HUES64 (cell line): ENCODE results near the gene PILRA.

Experiments
- H3K27ac ChIP-seq: 2 replicates; pipeline ENCODE4 v1.7.0; 2013; ENCODE audit warnings: low read depth, low read length, inconsistent platforms
- H3K27me3 ChIP-seq: 2 replicates; pipeline ENCODE4 v1.6.1; 2013; ENCODE audit warnings: mild to moderate bottlenecking, low read length; ENCODE audit not compliant: insufficient read depth
- H3K36me3 ChIP-seq: 2 replicates; pipeline ENCODE4 v1.6.1; 2013; ENCODE audit warnings: mild to moderate bottlenecking, low read length; ENCODE audit not compliant: insufficient read depth
- H3K4me1 ChIP-seq: 2 replicates; pipeline ENCODE4 v1.6.1; 2013; ENCODE audit warnings: mild to moderate bottlenecking, low read length, moderate library complexity; ENCODE audit not compliant: insufficient read depth
- H3K4me3 ChIP-seq: 2 replicates; pipeline ENCODE4 v1.5.1; 2013; ENCODE audit warnings: mild to moderate bottlenecking, low read length, moderate library complexity
- H3K9ac ChIP-seq: 2 replicates; pipeline ENCODE4 v1.6.1; 2013; ENCODE audit warnings: mild to moderate bottlenecking, low read depth, low read length
- H3K9me3 ChIP-seq: 2 replicates; pipeline ENCODE4 v1.6.1; 2013; ENCODE audit warnings: low read depth, low read length; ENCODE audit not compliant: insufficient read depth
- WGBS: fragments of 150-250, 120-280 bp; methylation state at CpG from one replicate; pipeline ENCODE4 v1.1.7; 2013; ENCODE audit warnings: missing lambda C conversion rate; 5-methylcytosine and 5-hydroxymethylcytosine counted together

PILRA gene

GRCh38 chr7:100418930-100419659, 45.8 kb downstream of the PILRA start:
- H3K9ac ChIP-seq = no peak overlapping the region
- no peaks in the 10 kb centered on the region for H3K9me3 ChIP-seq
- no peak overlapping the region for H3K4me3 ChIP-seq
- no peaks in the 10 kb centered on the region for H3K27me3 ChIP-seq
- WGBS = 56% methylated on average over 1 of the region's 1 CpG
- no peaks in the 10 kb centered on the region for H3K36me3 ChIP-seq
- H3K27ac ChIP-seq = no peak overlapping the region
- no peaks in the 10 kb centered on the region for H3K4me1 ChIP-seq

DNA sequence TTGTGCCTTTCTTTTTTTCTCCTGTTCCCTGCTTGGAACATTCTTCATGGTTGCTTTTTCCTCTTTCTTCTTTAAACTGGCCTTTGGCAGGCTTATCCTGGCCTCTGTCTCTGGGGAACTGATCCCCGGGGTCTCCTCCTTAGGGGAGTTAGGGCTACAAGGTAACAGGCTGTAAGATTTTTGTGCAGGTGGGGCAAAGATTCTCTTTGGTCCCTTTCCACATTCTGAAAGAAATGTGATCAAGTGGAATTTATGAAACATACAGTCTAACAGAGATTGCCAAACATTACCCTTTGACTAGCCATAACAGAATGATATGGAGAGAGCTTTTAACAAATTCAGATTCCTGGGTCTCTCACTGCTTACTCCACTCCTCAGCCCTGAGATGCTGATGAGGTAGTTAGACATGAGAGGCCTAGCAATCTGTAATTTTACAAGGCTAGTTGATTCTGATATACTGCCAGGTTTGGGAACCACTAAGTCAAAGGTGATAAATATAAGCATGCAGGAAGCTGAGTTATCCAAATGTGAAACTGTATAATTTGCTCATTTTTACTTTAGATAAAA, 46.5 kb downstream of the PILRA start:
- Histone ChIP-seq H3K36me3 (no peaks in the 10 kb centered on the region), H3K4me1 (no peaks in the 10 kb centered on the region), H3K27me3 (no peaks in the 10 kb centered on the region), H3K27ac (no peak overlapping the region), H3K9ac (no peak overlapping the region), H3K9me3 (no peaks in the 10 kb centered on the region), H3K4me3 (no peak overlapping the region)
- 75% methylated on average over 1 of the region's 1 CpG for WGBS

GRCh38 chr7:100423315-100423714, 50.0 kb downstream of the PILRA start:
- Histone ChIP-seq H3K9me3 (0 out of 2 replicates have a peak, but pooled peaks cover 4% of the 10 kb centered on the region), H3K9ac (no peak overlapping the region), H3K4me3 (no peak overlapping the region), H3K27ac (no peak overlapping the region), H3K4me1 (no peaks in the 10 kb centered on the region), H3K36me3 (no peaks in the 10 kb centered on the region), H3K27me3 (peaks cover 9% of the 10 kb centered on the region)
- WGBS = 87% methylated on average over 6 of the region's 6 CpGs

- H3K9ac ChIP-seq = no peak overlapping the region
- H3K9me3 ChIP-seq = 0 out of 2 replicates have a peak, but pooled peaks cover 4% of the 10 kb centered on the region
- no peak overlapping the region for H3K4me3 ChIP-seq
- H3K27ac ChIP-seq = no peak overlapping the region
- H3K27me3 ChIP-seq = peaks cover 9% of the 10 kb centered on the region
- H3K36me3 ChIP-seq = no peaks in the 10 kb centered on the region
- WGBS = 50% methylated on average over 1 of the region's 1 CpG
- 0 out of 2 replicates have a peak, but pooled peaks cover under 1% of the 10 kb centered on the region for H3K4me1 ChIP-seq
These were observed 52.1 kb downstream of the PILRA start for GRCh38 chr7:100425347-100425746.

GRCh38 chr7:100426516-100426915, 53.2 kb downstream of the PILRA start:
- Histone ChIP-seq H3K27me3 (peaks cover 9% of the 10 kb centered on the region), H3K27ac (no peak overlapping the region), H3K4me1 (peaks cover 9% of the 10 kb centered on the region; the same call in 1 of the 2 replicates), H3K4me3 (no peak overlapping the region), H3K36me3 (peaks cover 5% of the 10 kb centered on the region; the same call in 1 of the 2 replicates), H3K9me3 (0 out of 2 replicates have a peak, but pooled peaks cover 4% of the 10 kb centered on the region), H3K9ac (no peak overlapping the region)

DNA sequence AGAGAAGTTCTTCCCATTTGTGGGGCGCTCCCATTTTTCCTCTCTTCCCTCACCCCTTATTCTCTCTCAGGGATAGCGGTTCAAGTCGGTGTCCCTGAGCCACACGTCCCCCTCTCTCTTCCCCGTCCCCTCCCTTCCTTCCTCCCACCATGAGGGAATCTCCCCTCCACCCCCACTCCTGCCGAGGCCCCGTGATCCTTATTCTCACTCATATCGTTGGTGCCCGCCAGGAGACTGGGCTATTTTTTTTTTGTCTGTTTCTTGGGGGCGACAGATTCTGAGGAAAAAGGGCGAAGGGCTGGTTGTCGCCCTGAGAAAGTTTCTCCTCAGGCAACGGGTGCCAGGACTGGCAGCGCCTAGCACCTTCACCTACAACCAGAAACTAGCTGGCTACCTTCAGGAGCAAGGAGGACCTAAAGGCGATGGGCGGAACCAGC, 54.5 kb downstream of the PILRA start:
- WGBS = 69% methylated on average over 16 of the region's 16 CpGs
- 0 out of 2 replicates have a peak, but pooled peaks cover 4% of the 10 kb centered on the region for H3K9me3 ChIP-seq
- no peak overlapping the region for H3K27ac ChIP-seq
- peak overlapping the region; percentile 96 for H3K4me3 ChIP-seq
- H3K9ac ChIP-seq = no peak overlapping the region
- peaks cover 9% of the 10 kb centered on the region for H3K27me3 ChIP-seq
- H3K36me3 ChIP-seq = peaks cover 18% of the 10 kb centered on the region
- peaks cover 9% of the 10 kb centered on the region; the same call in 1 of the 2 replicates for H3K4me1 ChIP-seq

DNA sequence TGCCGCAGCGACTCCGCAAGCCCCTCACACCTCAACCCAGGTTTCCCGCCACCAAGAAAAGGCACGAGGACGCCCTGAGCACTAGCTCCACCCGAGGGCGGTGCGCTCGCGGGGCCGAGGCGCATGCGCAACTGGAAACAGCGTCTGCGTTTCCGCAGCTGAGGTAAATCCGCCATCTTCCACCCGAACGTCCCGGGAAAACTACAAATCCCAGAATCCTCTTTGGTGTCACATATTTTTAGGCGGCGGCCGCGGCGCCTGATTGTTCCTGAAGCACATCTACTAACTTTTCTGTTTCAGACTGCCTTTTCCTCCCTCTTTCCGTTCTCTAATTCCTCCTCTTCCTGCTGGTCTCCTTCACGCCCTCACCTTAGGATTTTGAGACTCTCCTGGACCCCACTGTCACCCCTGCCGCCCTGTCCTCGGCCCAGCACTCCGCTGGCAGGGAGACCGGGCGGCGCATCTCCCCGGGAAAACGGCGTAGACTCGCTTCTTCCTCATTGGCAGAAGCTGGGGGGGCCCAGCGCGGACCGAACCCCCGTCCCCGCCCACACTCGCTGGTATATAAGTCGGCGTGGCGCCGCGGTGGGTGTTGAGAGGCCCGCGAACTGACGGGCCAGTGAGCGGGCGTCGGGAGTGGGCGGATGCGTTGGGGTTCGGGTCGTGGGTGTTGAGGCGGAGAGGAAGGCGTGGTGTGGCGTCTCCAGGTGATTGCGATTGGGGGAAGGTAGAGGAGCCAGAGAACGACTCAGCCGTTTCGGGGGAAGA, 55.1 kb downstream of the PILRA start, which contains the start of gene ZCWPW1:
Gene ZCWPW1 (minus strand): TSS at position 505 of the 768 bp plus-strand sequence. CDS start 8,054 bp downstream, outside the sequence.
- WGBS = under 1% methylated on average over 66 of the region's 66 CpGs
- peaks cover 9% of the 10 kb centered on the region for H3K27me3 ChIP-seq
- H3K27ac ChIP-seq = peak within 1 kb of the TSS; percentile 99

GRCh38 chr7:100428967-100429636, 55.8 kb downstream of the PILRA start:
- under 1% methylated on average over 40 of the region's 40 CpGs for WGBS
- Histone ChIP-seq H3K9me3 (0 out of 2 replicates have a peak, but pooled peaks cover 4% of the 10 kb centered on the region), H3K4me1 (peaks cover 9% of the 10 kb centered on the region; the same call in 1 of the 2 replicates), H3K36me3 (peaks cover 31% of the 10 kb centered on the region), H3K27me3 (peaks cover 9% of the 10 kb centered on the region), H3K4me3 (peak overlapping the region; percentile 96), H3K27ac (peak overlapping the region; percentile 99), H3K9ac (peak overlapping the region; percentile 97)

More for the DNA sequence above, 55.1 kb downstream of the PILRA start, which contains the start of gene ZCWPW1:
- Histone ChIP-seq H3K36me3 (peaks cover 24% of the 10 kb centered on the region), H3K4me3 (peak within 1 kb of the TSS; percentile 96), H3K4me1 (peaks cover 9% of the 10 kb centered on the region; the same call in 1 of the 2 replicates), H3K9me3 (0 out of 2 replicates have a peak, but pooled peaks cover 4% of the 10 kb centered on the region), H3K9ac (peak within 1 kb of the TSS; percentile 97)

- peaks cover 9% of the 10 kb centered on the region for H3K27me3 ChIP-seq
- H3K36me3 ChIP-seq = peaks cover 39% of the 10 kb centered on the region
- peak within 1 kb of the TSS; percentile 96 for H3K4me3 ChIP-seq
- peaks cover 9% of the 10 kb centered on the region; the same call in 1 of the 2 replicates for H3K4me1 ChIP-seq
- 0 out of 2 replicates have a peak, but pooled peaks cover 4% of the 10 kb centered on the region for H3K9me3 ChIP-seq
- H3K9ac ChIP-seq = peak within 1 kb of the TSS; percentile 97
- peak within 1 kb of the TSS; percentile 99 for H3K27ac ChIP-seq
- WGBS = under 1% methylated on average over 93 of the region's 95 CpGs
These were observed 56.6 kb downstream of the PILRA start, which contains the start of gene MEPCE for GRCh38 chr7:100429637-100430492. TSS of gene MEPCE (plus strand) at chr7:100429831. CDS start at chr7:100430019, 188 bp downstream.
